OCI-LY3 (cell line): ENCODE results near the gene MLNR.

Source experiments
- H2AFZ ChIP-seq: fragments of 200-600, 300-600 bp; shearing (Covaris generic); 2 replicates; pipeline ENCODE4 v1.6.0; 2014; ENCODE audit warnings: antibody characterized with exemption, low read depth, low read length
- H3K27ac ChIP-seq: fragments of 200-600, 300-600 bp; sonication (generic); 2 replicates; pipeline ENCODE4 v1.5.1; 2014; ENCODE audit warnings: mild to moderate bottlenecking, low read length, moderate library complexity, mixed read lengths
- H3K27me3 ChIP-seq: fragments of 200-600, 300-600 bp; sonication (generic); 2 replicates; pipeline ENCODE4 v1.6.1; 2014; ENCODE audit warnings: low read depth, low read length, mixed read lengths
- H3K36me3 ChIP-seq: fragments of 200-600, 300-600 bp; sonication (generic); replicated peaks from 2 replicates; pipeline ENCODE3; 2014; ENCODE audit warnings: low read depth, low read length, mixed read lengths
- H3K4me1 ChIP-seq: fragments of 300-600, 200-600 bp; sonication (generic); 2 replicates; pipeline ENCODE4 v1.6.1; 2014; ENCODE audit warnings: low read length, mixed read lengths
- H3K4me2 ChIP-seq: fragments of 200-600, 300-600 bp; sonication (generic); 2 replicates; pipeline ENCODE4 v1.6.1; 2014; ENCODE audit warnings: low read length, mixed read lengths
- H3K4me3 ChIP-seq: fragments of 300-600, 200-600 bp; sonication (generic); 2 replicates; pipeline ENCODE4 v1.5.1; 2014; ENCODE audit warnings: antibody characterized with exemption, mild to moderate bottlenecking, low read length, moderate library complexity
- H3K79me2 ChIP-seq: fragments of 300-600, 200-600 bp; shearing (Covaris generic); 2 replicates; pipeline ENCODE4 v1.6.1; 2014; ENCODE audit warnings: mild to moderate bottlenecking, low read length, mixed read lengths
- H3K9ac ChIP-seq: fragments of 300-600, 200-600 bp; shearing (Covaris generic); 2 replicates; pipeline ENCODE4 v1.6.0; 2014; ENCODE audit warnings: mild to moderate bottlenecking, low read length, moderate library complexity
- H3K9me3 ChIP-seq: fragments of 200-600, 300-600 bp; shearing (Covaris generic); 2 replicates; pipeline ENCODE4 v1.6.1; 2014; ENCODE audit warnings: low read length, mixed read lengths; ENCODE audit not compliant: insufficient read depth
- H4K20me1 ChIP-seq: fragments of 200-600, 300-600 bp; sonication (generic); 2 replicates; pipeline ENCODE4 v1.6.1; 2016; ENCODE audit warnings: low read length, mixed read lengths; ENCODE audit not compliant: insufficient read depth
- EZH2phosphoT487 ChIP-seq: fragments of 200-600 bp; shearing (Covaris generic); IDR thresholded peaks from 2 replicates; pipeline ENCODE4 v1.6.1; 2018; ENCODE audit warnings: antibody characterized with exemption, mixed run types, low read depth
- TF ChIP-seq, protein P1 (sequence below): fragments of 200-600, 300-600 bp; sonication (generic); IDR thresholded peaks from 2 replicates; pipeline ENCODE4 v1.5.1; 2014; ENCODE audit warnings: antibody characterized with exemption, low read length, low read depth

MLNR gene

DNA sequence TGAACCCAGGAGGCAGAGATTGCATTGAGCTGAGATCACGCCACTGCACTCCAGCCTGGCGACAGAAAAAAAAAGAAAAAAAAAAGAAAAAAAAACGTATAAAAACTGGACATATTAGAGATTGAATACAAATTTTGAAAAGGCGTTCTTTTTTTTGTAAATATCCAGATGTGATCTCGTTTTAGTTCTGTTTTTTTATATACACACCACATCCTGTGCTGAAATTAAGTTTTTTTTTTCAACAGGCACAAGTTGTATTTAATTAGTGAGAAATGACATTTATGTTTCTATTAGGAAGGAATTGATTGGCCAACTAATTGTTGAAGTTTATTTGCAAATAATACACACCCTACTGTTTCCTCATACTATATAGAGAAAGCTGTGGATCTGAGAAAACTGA, 31.2 kb downstream of the MLNR start:
- Histone ChIP-seq H3K4me3 (no peak overlapping the region), H2AFZ (no peak overlapping the region), H3K36me3 (peaks cover 7% of the 10 kb centered on the region), H3K27ac (no peak overlapping the region), H3K4me1 (peaks cover 9% of the 10 kb centered on the region; the same call in 1 of the 2 replicates), H3K4me2 (no peak overlapping the region), H4K20me1 (no peaks in the 10 kb centered on the region), H3K79me2 (peaks cover 9% of the 10 kb centered on the region; the same call in 1 of the 2 replicates), H3K27me3 (no peaks in the 10 kb centered on the region), H3K9me3 (no peaks in the 10 kb centered on the region), H3K9ac (no peak overlapping the region)
- TF ChIP-seq, protein P1, sequence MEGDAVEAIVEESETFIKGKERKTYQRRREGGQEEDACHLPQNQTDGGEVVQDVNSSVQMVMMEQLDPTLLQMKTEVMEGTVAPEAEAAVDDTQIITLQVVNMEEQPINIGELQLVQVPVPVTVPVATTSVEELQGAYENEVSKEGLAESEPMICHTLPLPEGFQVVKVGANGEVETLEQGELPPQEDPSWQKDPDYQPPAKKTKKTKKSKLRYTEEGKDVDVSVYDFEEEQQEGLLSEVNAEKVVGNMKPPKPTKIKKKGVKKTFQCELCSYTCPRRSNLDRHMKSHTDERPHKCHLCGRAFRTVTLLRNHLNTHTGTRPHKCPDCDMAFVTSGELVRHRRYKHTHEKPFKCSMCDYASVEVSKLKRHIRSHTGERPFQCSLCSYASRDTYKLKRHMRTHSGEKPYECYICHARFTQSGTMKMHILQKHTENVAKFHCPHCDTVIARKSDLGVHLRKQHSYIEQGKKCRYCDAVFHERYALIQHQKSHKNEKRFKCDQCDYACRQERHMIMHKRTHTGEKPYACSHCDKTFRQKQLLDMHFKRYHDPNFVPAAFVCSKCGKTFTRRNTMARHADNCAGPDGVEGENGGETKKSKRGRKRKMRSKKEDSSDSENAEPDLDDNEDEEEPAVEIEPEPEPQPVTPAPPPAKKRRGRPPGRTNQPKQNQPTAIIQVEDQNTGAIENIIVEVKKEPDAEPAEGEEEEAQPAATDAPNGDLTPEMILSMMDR, result no peak
- no peak for TF ChIP-seq EZH2phosphoT487

DNA sequence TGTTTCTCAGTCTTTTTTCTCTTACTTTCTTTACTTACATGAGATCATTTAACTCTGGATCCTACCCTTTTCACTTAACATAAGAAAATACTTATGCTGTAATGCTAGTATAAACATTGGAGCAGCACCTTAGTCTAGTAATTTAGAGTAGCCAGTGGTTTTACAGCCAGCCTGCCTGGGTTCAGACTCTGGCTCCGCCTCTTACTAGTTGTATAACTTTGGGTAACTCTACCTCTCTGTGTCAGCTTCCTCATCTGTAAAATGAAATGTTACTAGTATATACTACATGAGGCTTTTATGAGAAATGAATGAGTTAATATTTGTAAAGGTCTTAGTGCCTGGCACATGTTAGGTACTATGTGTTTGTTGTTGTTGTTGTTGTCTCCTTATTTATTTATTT, 33.2 kb downstream of the MLNR start:
- Histone ChIP-seq H3K9ac (no peak overlapping the region), H3K4me2 (no peak overlapping the region), H3K9me3 (no peaks in the 10 kb centered on the region), H3K36me3 (peaks cover 16% of the 10 kb centered on the region), H2AFZ (no peak overlapping the region), H3K79me2 (peaks cover 5% of the 10 kb centered on the region; the same call in 1 of the 2 replicates), H3K4me3 (no peak overlapping the region), H3K27me3 (no peaks in the 10 kb centered on the region), H3K27ac (no peak overlapping the region), H3K4me1 (peaks cover 19% of the 10 kb centered on the region), H4K20me1 (no peaks in the 10 kb centered on the region)
- TF ChIP-seq EZH2phosphoT487, result no peak
- TF ChIP-seq, protein P1, result no peak

DNA sequence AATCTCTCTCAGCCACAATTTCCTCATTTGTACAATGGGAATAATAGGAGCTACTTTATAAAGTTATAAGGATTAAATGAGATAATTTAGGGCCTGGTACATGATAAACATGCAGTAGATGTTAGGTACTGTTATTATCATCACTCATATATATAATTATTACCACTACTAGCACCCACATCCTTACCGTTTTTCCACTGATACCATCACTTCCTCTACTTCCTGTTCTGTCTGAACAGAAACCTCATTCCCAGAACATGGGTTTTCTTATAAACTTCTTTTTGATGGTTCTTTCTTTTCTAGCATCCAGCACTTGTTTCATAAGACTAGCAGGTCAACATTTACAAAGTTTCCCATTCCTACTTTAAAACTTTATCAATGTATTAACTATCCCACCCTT, 33.9 kb downstream of the MLNR start:
- Histone ChIP-seq H3K9ac (no peak overlapping the region), H3K27ac (no peak overlapping the region), H3K27me3 (no peaks in the 10 kb centered on the region), H3K79me2 (no peaks in the 10 kb centered on the region), H4K20me1 (no peaks in the 10 kb centered on the region), H2AFZ (no peak overlapping the region), H3K36me3 (peaks cover 16% of the 10 kb centered on the region), H3K9me3 (no peaks in the 10 kb centered on the region), H3K4me1 (peaks cover 14% of the 10 kb centered on the region), H3K4me3 (no peak overlapping the region), H3K4me2 (no peak overlapping the region)
- no peak for TF ChIP-seq EZH2phosphoT487
- TF ChIP-seq, protein P1, result no peak

DNA sequence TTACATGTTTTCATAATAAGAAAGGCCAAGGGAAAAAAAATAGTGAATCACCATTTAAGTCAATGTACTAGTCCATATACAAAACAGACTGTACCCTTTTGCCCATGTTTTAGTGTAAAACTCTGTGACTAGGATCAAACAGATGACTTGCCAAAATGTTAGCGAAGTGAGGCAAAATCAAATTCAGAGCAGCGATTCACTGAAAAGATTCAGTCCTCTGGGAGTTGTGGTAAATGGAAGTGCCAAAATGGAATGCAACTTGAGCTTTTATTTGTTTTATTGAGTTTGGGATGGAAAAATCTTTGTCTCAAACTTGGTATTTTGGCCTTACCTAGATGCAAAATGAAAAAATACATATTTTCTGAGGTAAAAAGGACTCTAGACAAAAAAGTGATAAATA, 36.7 kb downstream of the MLNR start:
- peaks cover 13% of the 10 kb centered on the region for H3K4me1 ChIP-seq
- H3K9me3 ChIP-seq, result no peaks in the 10 kb centered on the region
- no peak overlapping the region for H3K9ac ChIP-seq
- H4K20me1 ChIP-seq, result no peaks in the 10 kb centered on the region
- no peak overlapping the region for H2AFZ ChIP-seq
- H3K4me2 ChIP-seq, result no peak overlapping the region
- no peak overlapping the region for H3K27ac ChIP-seq
- H3K27me3 ChIP-seq, result no peaks in the 10 kb centered on the region
- H3K4me3 ChIP-seq, result no peak overlapping the region
- TF ChIP-seq, protein P1, result no peak
- no peak for TF ChIP-seq EZH2phosphoT487
- H3K36me3 ChIP-seq, result peaks cover 34% of the 10 kb centered on the region
- no peaks in the 10 kb centered on the region for H3K79me2 ChIP-seq
